ENCODE data around the gene BMP6. TPM values are rescaled to one million over a fixed set of nuclear protein-coding genes. Genes with fewer than 3 reads are reported as not detected.

BMP6 gene
- total RNA-seq, 1 experiment from 2014 or later: not detected

- Histone ChIP-seq H3K9ac (ENCODE audit: low read length) (no peak overlapping the region), H3K4me1 (ENCODE audit: low read length) (no peaks in the 10 kb centered on the region)
Measured at GRCh38 chr6:7921046-7921445, 195.1 kb downstream of the BMP6 start.

GRCh38 chr6:7921632-7922092 is 195.8 kb downstream of the BMP6 start:
- Histone ChIP-seq H4K20me1 (ENCODE audit: insufficient read depth, low read depth, low read length) (no peaks in the 10 kb centered on the region), H3K79me2 (ENCODE audit: low read length) (no peaks in the 10 kb centered on the region), H3K36me3 (ENCODE audit: insufficient read depth, low read length) (no peaks in the 10 kb centered on the region), H3K9me2 (replicated peaks; ENCODE audit: insufficient read depth, low read length) (no peaks in the 10 kb centered on the region), H3K27ac (ENCODE audit: low read length) (no peak overlapping the region), H3K27me3 (ENCODE audit: low read length) (no peaks in the 10 kb centered on the region), H3K9ac (ENCODE audit: low read length) (no peak overlapping the region), H2AFZ (ENCODE audit: low read length) (no peak overlapping the region), H3K4me2 (ENCODE audit: low read depth, low read length, poor library complexity, severe bottlenecking) (no peak overlapping the region), H3K4me1 (ENCODE audit: low read length) (no peaks in the 10 kb centered on the region), H3K4me3 (ENCODE audit: low read length) (no peak overlapping the region), H3K9me3 (ENCODE audit: low read length) (no peaks in the 10 kb centered on the region)
- DNase-seq: no peak

More at GRCh38 chr6:7921046-7921445, 195.1 kb downstream of the BMP6 start:
- Histone ChIP-seq H3K27ac (ENCODE audit: low read length) (no peak overlapping the region), H3K79me2 (ENCODE audit: low read length) (no peaks in the 10 kb centered on the region), H3K9me2 (replicated peaks; ENCODE audit: insufficient read depth, low read length) (no peaks in the 10 kb centered on the region), H3K9me3 (ENCODE audit: low read length) (no peaks in the 10 kb centered on the region), H2AFZ (ENCODE audit: low read length) (no peak overlapping the region), H3K4me2 (ENCODE audit: low read depth, low read length, poor library complexity, severe bottlenecking) (no peak overlapping the region), H3K27me3 (ENCODE audit: low read length) (no peaks in the 10 kb centered on the region), H3K36me3 (ENCODE audit: insufficient read depth, low read length) (no peaks in the 10 kb centered on the region), H3K4me3 (ENCODE audit: low read length) (no peak overlapping the region), H4K20me1 (ENCODE audit: insufficient read depth, low read depth, low read length) (no peaks in the 10 kb centered on the region)
- DNase-seq: no peak

- no peaks in the 10 kb centered on the region for H3K9me3 ChIP-seq (ENCODE audit: low read length)
- H3K9ac ChIP-seq (ENCODE audit: low read length): no peak overlapping the region
- no peaks in the 10 kb centered on the region for H3K27me3 ChIP-seq (ENCODE audit: low read length)
Measured at GRCh38 chr6:7922596-7922995, 196.7 kb downstream of the BMP6 start.

GRCh38 chr6:7924867-7925266 is 199.0 kb downstream of the BMP6 start:
- no peaks in the 10 kb centered on the region for H3K9me2 ChIP-seq (replicated peaks; ENCODE audit: insufficient read depth, low read length)
- no peak overlapping the region for H3K9ac ChIP-seq (ENCODE audit: low read length)
- no peaks in the 10 kb centered on the region for H3K27me3 ChIP-seq (ENCODE audit: low read length)
- H3K36me3 ChIP-seq (ENCODE audit: insufficient read depth, low read length): no peaks in the 10 kb centered on the region
- H4K20me1 ChIP-seq (ENCODE audit: insufficient read depth, low read depth, low read length): no peaks in the 10 kb centered on the region
- DNase-seq: no peak
- no peaks in the 10 kb centered on the region for H3K79me2 ChIP-seq (ENCODE audit: low read length)
- no peak overlapping the region for H3K4me3 ChIP-seq (ENCODE audit: low read length)
- no peaks in the 10 kb centered on the region for H3K9me3 ChIP-seq (ENCODE audit: low read length)
- no peaks in the 10 kb centered on the region for H3K4me1 ChIP-seq (ENCODE audit: low read length)
- no peak overlapping the region for H3K27ac ChIP-seq (ENCODE audit: low read length)
- H2AFZ ChIP-seq (ENCODE audit: low read length): no peak overlapping the region
- H3K4me2 ChIP-seq (ENCODE audit: low read depth, low read length, poor library complexity, severe bottlenecking): no peak overlapping the region

More at GRCh38 chr6:7922596-7922995, 196.7 kb downstream of the BMP6 start:
- Histone ChIP-seq H3K27ac (ENCODE audit: low read length) (no peak overlapping the region), H3K4me1 (ENCODE audit: low read length) (no peaks in the 10 kb centered on the region), H3K4me3 (ENCODE audit: low read length) (no peak overlapping the region), H3K4me2 (ENCODE audit: low read depth, low read length, poor library complexity, severe bottlenecking) (no peak overlapping the region), H4K20me1 (ENCODE audit: insufficient read depth, low read depth, low read length) (no peaks in the 10 kb centered on the region), H3K9me2 (replicated peaks; ENCODE audit: insufficient read depth, low read length) (no peaks in the 10 kb centered on the region), H3K79me2 (ENCODE audit: low read length) (no peaks in the 10 kb centered on the region), H3K36me3 (ENCODE audit: insufficient read depth, low read length) (no peaks in the 10 kb centered on the region), H2AFZ (ENCODE audit: low read length) (no peak overlapping the region)
- no peak for DNase-seq

Other genes starting within 250 kb of the BMP6 start
- gene DSP, start 184.4 kb upstream of the BMP6 start, total RNA-seq (2014; rRNA removed; shearing (Covaris generic); ENCODE audit: low replicate concordance): 0.04 TPM in 1 of 2 replicates, not detected in the other
- gene SNRNP48, start 135.9 kb upstream of the BMP6 start, total RNA-seq (2014; rRNA removed; shearing (Covaris generic); ENCODE audit: low replicate concordance): 8.3 and 13.7 TPM in 2 replicates
- gene TXNDC5, start 184.7 kb downstream of the BMP6 start, total RNA-seq (2014; rRNA removed; shearing (Covaris generic); ENCODE audit: low replicate concordance): 66.6 and 80.4 TPM in 2 replicates